Measurements from ENCODE around the gene TEX14.
"Not testable (repeated sequence)": the region's sequence is repeated elsewhere in the genome, so short reads cannot be mapped to it uniquely, and the experiment has no call there.

Gene TEX14

GRCh38 chr17:58593123-58593522 lies 98.7 kb downstream of the TEX14 start:
- DNase-seq (ENCODE audit: low read depth): no peak

GRCh38 chr17:58591455-58591854 lies 100.4 kb downstream of the TEX14 start:
- no peak for DNase-seq (ENCODE audit: low read depth)

DNA sequence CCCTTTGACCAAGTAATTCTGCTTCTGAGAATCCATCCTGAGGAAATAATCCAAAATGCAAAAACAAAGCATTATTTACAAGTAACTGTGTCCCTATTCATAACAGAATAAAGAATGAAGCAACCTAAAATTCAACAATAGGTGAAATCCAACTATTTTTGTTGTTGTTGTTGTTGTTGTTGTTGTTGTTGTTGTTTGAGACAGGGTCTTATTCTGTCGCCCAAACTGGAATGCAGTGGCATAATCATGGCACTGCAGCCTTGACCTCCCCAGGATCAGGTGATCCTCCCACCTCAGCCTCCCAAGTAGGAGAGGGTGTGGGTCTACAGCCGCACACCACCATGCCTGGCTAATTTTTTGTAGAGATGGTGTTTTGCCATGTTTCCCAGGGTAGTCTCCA lies 101.5 kb downstream of the TEX14 start:
- DNase-seq (ENCODE audit: low read depth): no peak

GRCh38 chr17:58587713-58588117 lies 104.1 kb downstream of the TEX14 start:
- DNase-seq (ENCODE audit: low read depth): no peak

GRCh38 chr17:58586009-58586644 lies 105.7 kb downstream of the TEX14 start:
- no peak for DNase-seq (ENCODE audit: low read depth)

DNA sequence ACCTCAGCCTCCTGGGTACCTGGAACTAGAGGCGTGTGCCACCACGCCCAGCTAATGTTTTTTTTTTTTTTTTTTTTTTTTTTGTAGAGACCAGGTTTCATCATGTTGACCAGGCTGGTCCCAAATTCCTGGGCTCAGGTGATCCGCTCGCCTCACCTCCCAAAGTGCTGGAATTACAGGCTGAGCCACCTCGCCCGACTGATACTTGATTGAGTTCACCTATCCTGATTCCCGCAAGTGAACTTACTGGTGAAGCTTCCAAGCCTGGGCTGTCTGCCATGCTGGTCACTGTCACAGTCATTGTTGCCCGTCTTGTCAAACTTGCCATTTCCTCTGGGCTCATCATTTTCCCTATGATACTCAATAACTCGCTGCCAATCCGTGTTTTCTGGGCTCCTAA lies 106.3 kb downstream of the TEX14 start:
- DNase-seq (ENCODE audit: low read depth): no peak

- no peak for DNase-seq (ENCODE audit: low read depth)
Measured at GRCh38 chr17:58583486-58583885, 108.4 kb downstream of the TEX14 start.

DNA sequence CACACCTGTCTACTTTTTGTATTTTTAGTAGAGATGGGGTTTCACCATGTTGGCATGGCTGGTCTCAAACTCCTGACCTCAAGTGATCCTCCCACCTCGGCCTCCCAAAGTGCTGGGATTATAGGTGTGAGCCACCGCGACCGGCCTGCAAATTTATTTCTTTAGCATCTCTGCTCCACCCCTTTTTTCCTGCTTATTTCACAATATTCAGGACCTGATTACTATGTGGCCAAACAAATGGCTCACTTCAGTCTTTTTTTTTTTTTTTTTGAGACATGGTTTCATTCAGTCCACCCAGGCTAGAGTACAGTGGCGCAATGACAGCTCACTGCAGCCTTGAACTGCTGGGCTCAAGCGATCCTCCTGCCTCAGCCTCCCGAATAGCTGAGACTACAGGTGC lies 109.1 kb downstream of the TEX14 start:
- not testable (repeated sequence) for DNase-seq (ENCODE audit: low read depth)

GRCh38 chr17:58580671-58581070 lies 111.2 kb downstream of the TEX14 start:
- no peak for DNase-seq (ENCODE audit: low read depth)

DNA sequence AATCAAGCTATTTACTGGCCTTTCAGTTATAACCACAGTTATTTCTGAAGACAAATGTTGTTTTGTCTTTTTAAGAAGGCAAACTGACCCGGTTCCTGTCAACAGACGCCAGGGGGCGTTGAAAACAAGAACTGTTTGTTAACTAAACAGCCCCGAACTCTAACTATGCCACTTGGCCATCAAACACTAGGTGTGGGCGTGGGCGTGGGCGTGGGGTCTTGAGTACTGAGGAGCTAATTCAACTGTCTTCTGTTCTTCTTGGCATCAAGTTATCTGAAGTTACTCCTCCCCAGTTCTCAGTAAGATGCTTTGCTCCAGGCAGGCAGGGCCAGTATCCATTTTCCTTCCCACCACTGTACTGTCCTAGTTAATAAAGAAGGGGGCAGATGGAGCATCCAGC lies 114.1 kb downstream of the TEX14 start:
- no peak for DNase-seq (ENCODE audit: low read depth)

GRCh38 chr17:58576679-58577367 lies 115.0 kb downstream of the TEX14 start:
- no peak for DNase-seq (ENCODE audit: low read depth)

- no peak for DNase-seq (ENCODE audit: low read depth)
Measured at GRCh38 chr17:58575511-58575910, 116.3 kb downstream of the TEX14 start.

DNA sequence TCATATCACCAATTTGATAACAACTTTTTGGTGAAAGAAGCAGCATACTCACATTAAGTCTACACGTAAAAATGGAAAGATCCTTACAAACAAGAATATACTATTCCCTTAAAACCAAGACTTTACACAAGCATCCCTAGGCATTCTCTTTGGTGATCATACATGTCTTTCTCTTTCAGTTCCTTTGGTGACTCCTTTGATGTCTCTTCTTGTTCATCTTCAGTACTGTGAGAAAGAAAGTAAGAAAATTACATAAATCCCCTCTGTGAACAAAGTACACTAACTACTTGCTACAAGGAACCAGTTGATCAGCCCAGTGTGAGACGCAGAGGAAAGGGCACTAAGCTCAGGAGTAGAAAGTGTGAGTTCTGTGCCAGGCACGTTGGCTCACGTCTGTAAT lies 117.8 kb downstream of the TEX14 start:
- DNase-seq (ENCODE audit: low read depth): no peak

DNA sequence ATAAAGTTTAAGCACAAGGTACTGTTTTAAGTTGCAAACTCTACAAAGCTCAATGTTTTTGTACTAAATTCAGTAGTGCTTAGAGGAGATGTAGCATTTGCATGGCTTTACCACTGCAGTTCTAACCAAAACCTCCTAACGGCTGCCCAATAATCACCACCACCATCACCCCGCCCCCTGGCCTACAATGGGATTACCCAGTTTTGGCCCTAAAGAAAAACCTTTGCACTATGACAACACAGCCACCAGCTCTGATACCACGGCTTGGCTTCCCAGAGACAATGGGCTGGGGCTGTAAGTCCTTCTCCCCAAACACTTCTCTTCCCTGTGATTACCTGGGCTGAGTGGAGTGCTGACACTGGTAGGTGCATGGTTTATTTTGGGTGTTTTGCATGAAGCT lies 119.0 kb downstream of the TEX14 start:
- no peak for DNase-seq (ENCODE audit: low read depth)

GRCh38 chr17:58570758-58571157 lies 121.1 kb downstream of the TEX14 start:
- no peak for DNase-seq (ENCODE audit: low read depth)

- DNase-seq (ENCODE audit: low read depth): no peak
Measured at GRCh38 chr17:58569196-58569595, 122.6 kb downstream of the TEX14 start.

- no peak for DNase-seq (ENCODE audit: low read depth)
Measured at GRCh38 chr17:58568044-58568799, 123.6 kb downstream of the TEX14 start.

- DNase-seq (ENCODE audit: low read depth): no peak
Measured at GRCh38 chr17:58565389-58566311, 126.2 kb downstream of the TEX14 start.

GRCh38 chr17:58564971-58565370 lies 126.9 kb downstream of the TEX14 start:
- no peak for DNase-seq (ENCODE audit: low read depth)

GRCh38 chr17:58564243-58564642 lies 127.6 kb downstream of the TEX14 start:
- DNase-seq (ENCODE audit: low read depth): no peak

GRCh38 chr17:58560511-58560910 lies 131.3 kb downstream of the TEX14 start:
- DNase-seq (ENCODE audit: low read depth): no peak

- DNase-seq (ENCODE audit: low read depth): no peak
Measured at GRCh38 chr17:58557981-58558380, 133.9 kb downstream of the TEX14 start.

Data from fibroblast of the conjunctiva (primary cell).